Measurements from ENCODE around the gene PKHD1.

The PKHD1 gene

DNA sequence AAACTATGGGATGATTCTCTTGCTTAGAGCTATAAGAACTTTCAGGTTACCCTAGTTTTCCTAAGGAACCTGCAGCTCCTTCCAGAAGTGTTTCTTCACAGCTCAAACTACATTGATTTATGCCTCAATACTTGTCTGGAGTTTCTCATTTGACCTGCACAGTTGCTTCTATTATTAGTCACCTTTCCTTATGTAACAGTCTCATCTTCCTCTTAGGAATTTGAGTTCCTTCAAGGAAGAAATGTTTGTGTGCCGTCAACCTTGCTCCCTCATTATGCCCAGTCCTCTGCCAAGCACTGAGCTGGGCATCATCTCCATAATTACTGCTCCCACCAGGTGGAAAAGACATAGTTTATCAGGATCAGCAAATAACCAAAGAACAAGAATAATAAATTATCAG lies 466.4 kb downstream of the PKHD1 start:
- no peaks in the 10 kb centered on the region for H3K9me3 ChIP-seq (ENCODE audit: control insufficient read depth, insufficient read depth, low read length)
- no peak overlapping the region for H3K9ac ChIP-seq (ENCODE audit: low read depth, low read length)
- no peaks in the 10 kb centered on the region for H3K4me1 ChIP-seq (ENCODE audit: insufficient read depth, low read length)
- H3K36me3 ChIP-seq (ENCODE audit: insufficient read depth, low read length), result no peaks in the 10 kb centered on the region

DNA sequence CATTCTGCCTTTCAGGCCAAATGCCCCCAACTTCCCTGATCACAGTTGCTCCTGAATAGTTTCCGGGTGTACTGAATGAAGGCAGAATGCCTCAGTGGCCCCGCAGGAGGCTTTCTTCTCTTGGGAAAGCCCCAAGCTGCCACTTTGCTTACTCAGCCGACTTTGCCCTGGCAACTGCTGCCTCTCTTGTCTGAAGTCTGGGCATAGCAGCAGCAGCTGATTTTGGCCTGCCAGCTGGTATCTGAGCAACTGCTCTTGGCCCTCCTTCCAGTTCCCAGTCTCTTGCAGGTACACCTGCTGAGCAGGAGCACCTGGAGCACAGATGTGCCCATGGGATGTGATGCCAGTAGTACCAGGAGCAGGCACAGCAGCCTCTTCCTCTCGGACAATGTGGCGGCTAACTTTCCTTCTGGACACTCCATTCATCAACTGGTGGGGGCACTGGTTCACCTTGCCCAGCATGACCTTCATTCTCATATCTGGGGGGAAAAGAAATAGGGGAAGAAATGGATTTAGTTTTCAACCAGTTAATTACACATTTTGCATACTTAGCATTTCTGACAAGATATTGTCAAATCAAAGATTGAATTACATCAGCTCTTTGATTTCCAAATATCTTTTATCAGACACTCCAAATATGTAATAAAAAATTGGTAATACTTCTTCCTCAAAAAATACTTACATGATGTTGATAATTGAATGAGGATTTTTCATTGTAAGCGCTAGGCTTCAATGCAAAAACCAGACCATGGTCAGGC lies 468.2 kb downstream of the PKHD1 start:
- Histone ChIP-seq H3K36me3 (ENCODE audit: insufficient read depth, low read length) (no peaks in the 10 kb centered on the region), H3K4me1 (ENCODE audit: insufficient read depth, low read length) (no peaks in the 10 kb centered on the region), H3K9me3 (ENCODE audit: control insufficient read depth, insufficient read depth, low read length) (no peaks in the 10 kb centered on the region), H3K9ac (ENCODE audit: low read depth, low read length) (no peak overlapping the region)

DNA sequence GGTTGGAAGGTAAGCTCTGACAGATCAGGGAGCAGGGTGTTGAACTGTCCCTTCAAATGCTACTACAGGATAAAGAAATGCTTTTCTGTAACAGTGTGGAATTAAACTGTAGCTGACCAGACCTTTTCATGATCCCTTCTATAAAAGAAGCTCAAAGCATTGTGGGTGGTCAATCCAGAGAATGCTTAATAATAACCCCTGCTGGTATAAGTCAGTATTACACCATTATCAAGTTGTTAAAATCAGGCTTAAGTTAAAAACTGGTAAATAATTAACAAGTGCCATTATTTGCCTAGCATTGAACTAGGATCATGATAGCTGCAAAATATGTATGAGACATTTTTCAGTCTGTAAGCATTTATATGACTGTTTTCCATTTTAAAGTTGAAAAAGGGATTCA lies 468.9 kb downstream of the PKHD1 start:
- no peaks in the 10 kb centered on the region for H3K36me3 ChIP-seq (ENCODE audit: insufficient read depth, low read length)
- no peaks in the 10 kb centered on the region for H3K4me1 ChIP-seq (ENCODE audit: insufficient read depth, low read length)

DNA sequence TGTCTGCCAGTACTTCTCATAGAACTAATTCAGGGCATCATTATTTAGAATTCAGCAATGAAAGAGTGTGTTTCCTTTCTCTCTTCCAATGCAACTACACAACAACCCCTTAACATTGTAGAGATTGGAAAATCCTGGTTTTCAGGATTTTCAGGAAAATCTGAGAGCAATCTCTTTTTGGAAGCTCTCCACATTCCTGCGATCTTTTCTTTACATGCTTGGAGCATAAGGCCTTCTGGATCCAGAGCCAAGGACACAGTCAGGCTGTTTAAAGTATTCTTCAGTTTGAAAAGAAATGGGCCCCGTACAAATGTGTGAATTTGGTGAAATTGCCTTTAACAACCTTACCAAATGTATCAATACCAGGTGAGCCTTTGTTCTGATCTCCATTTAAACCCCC lies 469.7 kb downstream of the PKHD1 start:
- H3K36me3 ChIP-seq (ENCODE audit: insufficient read depth, low read length), result no peaks in the 10 kb centered on the region
- no peaks in the 10 kb centered on the region for H3K9me3 ChIP-seq (ENCODE audit: control insufficient read depth, insufficient read depth, low read length)
- H3K4me1 ChIP-seq (ENCODE audit: insufficient read depth, low read length), result no peaks in the 10 kb centered on the region
- no peak overlapping the region for H3K9ac ChIP-seq (ENCODE audit: low read depth, low read length)

More for the DNA sequence above, 468.9 kb downstream of the PKHD1 start:
- Histone ChIP-seq H3K9me3 (ENCODE audit: control insufficient read depth, insufficient read depth, low read length) (no peaks in the 10 kb centered on the region), H3K9ac (ENCODE audit: low read depth, low read length) (no peak overlapping the region)

DNA sequence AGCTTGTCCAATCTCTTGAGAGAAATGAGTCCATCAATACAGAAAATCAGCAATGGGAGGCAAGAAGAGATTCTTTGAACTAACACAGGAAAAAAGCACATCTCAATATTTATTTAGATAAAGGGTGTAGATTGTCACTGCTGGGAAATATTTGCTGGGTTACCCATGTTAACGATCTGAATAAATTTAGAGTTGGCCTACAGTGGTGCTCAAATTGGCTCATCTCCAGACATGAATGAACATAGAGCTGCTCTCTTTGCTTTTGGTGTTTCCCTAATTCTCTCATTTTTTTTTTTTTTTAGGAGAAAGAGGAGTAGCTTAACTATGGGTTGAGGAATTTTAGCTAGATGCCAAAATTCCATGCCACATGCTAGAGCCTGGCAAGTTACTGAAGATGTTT lies 471.2 kb downstream of the PKHD1 start:
- H3K36me3 ChIP-seq (ENCODE audit: insufficient read depth, low read length), result no peaks in the 10 kb centered on the region
- no peaks in the 10 kb centered on the region for H3K9me3 ChIP-seq (ENCODE audit: control insufficient read depth, insufficient read depth, low read length)
- no peak overlapping the region for H3K9ac ChIP-seq (ENCODE audit: low read depth, low read length)
- H3K4me1 ChIP-seq (ENCODE audit: insufficient read depth, low read length), result no peaks in the 10 kb centered on the region

DNA sequence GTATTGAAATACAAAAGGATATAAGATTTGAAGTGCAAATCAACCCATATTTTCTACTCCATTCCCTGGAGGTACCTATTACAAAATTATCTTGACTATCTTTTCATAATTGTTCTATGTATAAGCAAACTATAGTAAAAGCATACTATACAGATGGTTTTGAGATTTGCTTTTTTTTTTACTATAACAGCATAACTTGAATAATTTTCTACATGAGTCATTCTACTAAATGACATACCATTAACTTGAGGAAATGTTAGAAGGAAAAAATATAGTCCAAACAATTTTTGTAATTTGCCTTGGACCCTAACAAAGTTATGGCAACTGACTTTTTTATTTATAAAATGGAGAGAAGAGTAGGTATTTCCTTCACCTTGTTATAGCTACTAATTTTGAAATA lies 472.7 kb downstream of the PKHD1 start:
- Histone ChIP-seq H3K9ac (ENCODE audit: low read depth, low read length) (no peak overlapping the region), H3K9me3 (ENCODE audit: control insufficient read depth, insufficient read depth, low read length) (no peaks in the 10 kb centered on the region), H3K36me3 (ENCODE audit: insufficient read depth, low read length) (no peaks in the 10 kb centered on the region), H3K4me1 (ENCODE audit: insufficient read depth, low read length) (no peaks in the 10 kb centered on the region)

DNA sequence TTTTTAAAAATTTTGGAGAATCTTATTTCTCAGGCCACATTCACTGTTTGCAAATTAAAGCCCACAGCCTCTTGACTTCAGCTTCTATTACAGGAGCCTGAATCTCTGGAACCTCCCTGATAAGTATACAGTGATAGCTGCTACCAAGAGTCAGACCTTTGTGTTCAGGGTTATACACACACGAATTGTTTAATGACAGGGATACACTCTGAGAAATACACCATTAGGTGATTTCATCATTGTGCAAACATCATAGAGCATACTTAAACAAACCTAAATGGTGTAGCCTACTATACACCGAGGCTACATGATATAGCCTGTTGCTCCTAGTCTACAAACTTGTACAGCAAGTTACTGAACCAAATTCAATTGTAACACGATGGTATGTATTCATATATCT lies 473.9 kb downstream of the PKHD1 start:
- H3K9ac ChIP-seq (ENCODE audit: low read depth, low read length), result no peak overlapping the region
- H3K4me1 ChIP-seq (ENCODE audit: insufficient read depth, low read length), result no peaks in the 10 kb centered on the region
- no peaks in the 10 kb centered on the region for H3K9me3 ChIP-seq (ENCODE audit: control insufficient read depth, insufficient read depth, low read length)
- H3K36me3 ChIP-seq (ENCODE audit: insufficient read depth, low read length), result no peaks in the 10 kb centered on the region

DNA sequence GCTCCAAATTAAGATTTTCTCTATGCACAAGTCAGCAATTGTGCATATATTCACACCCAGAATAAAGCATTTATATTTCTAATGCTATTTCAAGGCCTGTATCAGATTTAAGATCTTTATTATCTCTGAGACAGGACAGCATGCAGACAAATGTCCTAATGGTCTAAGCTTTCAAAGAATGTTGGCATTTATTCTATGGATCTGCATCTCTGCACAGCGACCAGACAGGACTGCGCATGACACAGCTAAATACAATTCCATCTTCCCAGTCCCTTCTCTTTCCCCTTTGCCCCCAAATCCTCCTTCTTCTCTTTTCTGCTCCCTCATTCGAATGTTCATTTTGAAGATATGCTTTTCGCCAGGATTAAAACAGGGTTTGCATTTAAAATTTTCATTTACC lies 478.5 kb downstream of the PKHD1 start:
- H3K4me1 ChIP-seq (ENCODE audit: insufficient read depth, low read length), result no peaks in the 10 kb centered on the region
- no peak overlapping the region for H3K9ac ChIP-seq (ENCODE audit: low read depth, low read length)
- H3K9me3 ChIP-seq (ENCODE audit: control insufficient read depth, insufficient read depth, low read length), result no peaks in the 10 kb centered on the region
- H3K36me3 ChIP-seq (ENCODE audit: insufficient read depth, low read length), result no peaks in the 10 kb centered on the region

DNA sequence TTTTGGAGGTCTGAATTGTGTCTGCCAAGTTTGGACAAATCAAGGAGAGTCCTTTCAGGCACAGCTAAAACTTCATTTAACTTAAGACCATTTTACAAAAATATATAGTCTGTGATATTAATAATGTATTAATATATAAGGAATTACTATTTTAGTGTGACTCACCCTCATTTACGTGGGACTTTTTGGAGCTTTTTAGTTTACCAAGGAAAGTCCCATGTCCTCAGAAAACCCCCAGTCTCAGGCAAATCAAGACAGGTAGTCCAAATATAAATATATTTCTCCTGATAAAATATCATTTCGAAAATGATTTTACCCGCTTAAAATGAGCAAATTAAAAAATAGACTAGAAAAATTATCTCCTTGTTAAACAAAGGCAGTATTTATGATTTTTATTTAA lies 479.0 kb downstream of the PKHD1 start:
- no peaks in the 10 kb centered on the region for H3K4me1 ChIP-seq (ENCODE audit: insufficient read depth, low read length)
- no peak overlapping the region for H3K9ac ChIP-seq (ENCODE audit: low read depth, low read length)
- no peaks in the 10 kb centered on the region for H3K9me3 ChIP-seq (ENCODE audit: control insufficient read depth, insufficient read depth, low read length)
- H3K36me3 ChIP-seq (ENCODE audit: insufficient read depth, low read length), result no peaks in the 10 kb centered on the region

DNA sequence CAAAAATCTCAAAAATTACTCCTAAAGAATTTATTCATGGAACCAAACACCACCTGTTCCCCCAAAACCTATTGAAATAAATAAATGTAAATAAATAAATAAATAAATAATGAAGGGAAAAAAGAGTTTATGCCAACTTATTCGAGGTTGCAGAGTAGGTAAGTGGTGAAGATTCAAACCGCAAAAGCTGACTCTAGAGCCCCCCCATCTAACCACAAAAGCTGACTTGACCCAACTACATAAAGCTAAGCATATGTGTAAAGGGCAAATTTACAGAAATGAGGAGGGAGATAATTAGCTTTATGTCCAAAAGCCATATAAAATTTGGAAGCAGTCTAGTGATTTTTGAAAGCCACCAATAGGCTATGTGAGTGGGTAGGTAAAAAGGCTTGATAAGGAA lies 486.9 kb downstream of the PKHD1 start:
- no peaks in the 10 kb centered on the region for H3K4me1 ChIP-seq (ENCODE audit: insufficient read depth, low read length)
- no peaks in the 10 kb centered on the region for H3K36me3 ChIP-seq (ENCODE audit: insufficient read depth, low read length)
- no peaks in the 10 kb centered on the region for H3K9me3 ChIP-seq (ENCODE audit: control insufficient read depth, insufficient read depth, low read length)
- no peak overlapping the region for H3K9ac ChIP-seq (ENCODE audit: low read depth, low read length)

DNA sequence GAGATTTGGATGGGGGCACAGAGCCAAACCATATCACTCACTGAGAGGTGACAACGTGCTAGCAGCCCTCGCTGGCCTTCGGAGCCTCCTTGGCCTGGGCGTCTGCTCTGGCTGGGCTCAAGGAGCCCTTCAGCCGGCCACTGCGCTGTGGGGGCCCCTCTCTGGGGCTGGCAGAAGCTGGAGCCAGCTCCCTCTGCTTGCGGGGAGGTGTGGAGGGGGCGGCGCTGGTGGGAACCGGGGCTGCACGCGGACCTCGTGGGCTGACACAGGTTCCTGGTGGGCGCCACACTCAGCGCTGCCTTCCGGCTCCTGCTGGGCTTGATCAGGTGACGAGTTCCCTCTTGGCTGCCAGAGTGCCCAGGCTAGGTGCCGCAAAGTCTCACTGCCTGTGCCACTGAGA lies 489.2 kb downstream of the PKHD1 start:
- Histone ChIP-seq H3K9ac (ENCODE audit: low read depth, low read length) (no peak overlapping the region), H3K36me3 (ENCODE audit: insufficient read depth, low read length) (no peaks in the 10 kb centered on the region), H3K9me3 (ENCODE audit: control insufficient read depth, insufficient read depth, low read length) (no peaks in the 10 kb centered on the region), H3K4me1 (ENCODE audit: insufficient read depth, low read length) (no peaks in the 10 kb centered on the region)

DNA sequence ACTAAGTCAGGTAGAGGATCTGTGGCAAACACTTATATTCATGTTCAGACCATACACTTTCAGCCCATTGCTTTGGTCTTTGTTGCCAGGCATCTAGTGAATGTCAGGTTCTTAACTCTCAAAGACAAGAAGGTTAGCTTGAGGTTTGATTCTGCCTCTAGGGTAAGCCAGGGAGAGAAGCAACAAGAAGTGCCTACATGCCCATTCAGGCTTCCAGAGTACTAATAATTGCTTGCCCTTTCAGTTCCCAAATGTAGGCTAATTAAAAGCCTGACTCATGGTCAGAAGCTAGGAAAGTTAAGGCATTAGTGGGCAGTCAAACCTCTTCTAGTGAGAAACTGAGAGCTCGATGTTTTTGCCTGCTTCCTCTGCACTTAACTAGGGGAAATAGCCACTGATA lies 492.4 kb downstream of the PKHD1 start:
- no peaks in the 10 kb centered on the region for H3K36me3 ChIP-seq (ENCODE audit: insufficient read depth, low read length)
- H3K9me3 ChIP-seq (ENCODE audit: control insufficient read depth, insufficient read depth, low read length), result no peaks in the 10 kb centered on the region
- H3K9ac ChIP-seq (ENCODE audit: low read depth, low read length), result no peak overlapping the region
- no peaks in the 10 kb centered on the region for H3K4me1 ChIP-seq (ENCODE audit: insufficient read depth, low read length)

DNA sequence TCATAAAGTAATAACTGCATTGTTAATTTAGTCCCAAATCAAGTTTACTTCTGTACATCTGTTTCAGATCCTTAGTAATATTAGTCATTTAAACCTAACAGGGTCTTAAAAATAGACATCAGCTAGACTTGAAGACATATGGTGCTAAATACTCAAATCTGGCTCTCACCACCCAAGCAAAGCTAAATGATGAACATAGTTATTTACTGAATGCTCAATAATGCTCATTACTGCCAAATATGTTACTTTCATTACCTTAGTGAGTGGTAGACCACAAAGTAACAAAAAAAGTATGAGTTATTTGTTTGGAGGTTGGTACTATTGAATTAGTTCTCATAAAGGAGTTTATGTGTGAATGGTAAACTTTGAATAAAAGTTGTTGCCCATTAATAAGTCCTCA lies 502.1 kb downstream of the PKHD1 start:
- H3K9me3 ChIP-seq (ENCODE audit: control insufficient read depth, insufficient read depth, low read length), result no peaks in the 10 kb centered on the region
- no peak overlapping the region for H3K9ac ChIP-seq (ENCODE audit: low read depth, low read length)
- no peaks in the 10 kb centered on the region for H3K4me1 ChIP-seq (ENCODE audit: insufficient read depth, low read length)
- H3K36me3 ChIP-seq (ENCODE audit: insufficient read depth, low read length), result no peaks in the 10 kb centered on the region

DNA sequence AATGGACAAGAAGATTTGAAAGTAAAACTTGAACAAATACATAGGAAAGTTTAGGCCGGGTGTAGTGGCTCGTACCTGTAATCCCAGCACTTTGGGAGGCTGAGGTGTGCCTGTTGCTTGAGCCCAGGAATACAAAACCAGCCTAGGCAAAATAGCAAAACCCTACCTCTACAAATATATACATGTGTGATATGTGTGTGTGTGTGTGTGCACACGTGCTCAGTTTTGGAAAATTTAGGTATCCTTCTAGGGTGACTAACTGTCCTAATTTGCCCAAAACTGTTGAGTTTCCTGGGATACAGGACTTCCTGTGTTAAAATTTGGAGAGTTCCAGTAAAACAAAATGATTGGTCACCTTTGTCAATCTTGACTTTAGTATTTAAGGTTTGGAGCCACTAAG lies 503.2 kb downstream of the PKHD1 start:
- Histone ChIP-seq H3K9me3 (ENCODE audit: control insufficient read depth, insufficient read depth, low read length) (no peaks in the 10 kb centered on the region), H3K4me1 (ENCODE audit: insufficient read depth, low read length) (no peaks in the 10 kb centered on the region), H3K9ac (ENCODE audit: low read depth, low read length) (no peak overlapping the region), H3K36me3 (ENCODE audit: insufficient read depth, low read length) (no peaks in the 10 kb centered on the region)

DNA sequence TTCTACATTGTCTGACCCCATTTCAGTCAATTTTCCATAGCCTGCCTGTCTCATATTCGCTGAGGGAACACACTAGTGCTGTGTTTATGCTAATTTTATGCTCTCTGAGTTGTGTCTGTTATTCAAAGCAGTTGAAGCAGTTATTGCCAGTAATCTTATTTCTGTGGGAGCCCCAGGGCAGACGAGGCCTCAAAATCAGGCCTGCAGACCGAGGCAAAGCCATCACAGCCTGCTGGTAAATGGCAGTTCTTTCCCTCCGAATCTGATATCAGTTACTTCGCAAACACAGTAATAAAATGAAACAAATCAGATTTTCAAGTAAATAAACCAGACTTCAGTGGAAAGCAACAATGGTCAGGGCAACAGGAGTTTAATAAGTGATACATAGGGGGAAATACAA lies 508.4 kb downstream of the PKHD1 start:
- Histone ChIP-seq H3K9ac (ENCODE audit: low read depth, low read length) (no peak overlapping the region), H3K9me3 (ENCODE audit: control insufficient read depth, insufficient read depth, low read length) (no peaks in the 10 kb centered on the region), H3K4me1 (ENCODE audit: insufficient read depth, low read length) (no peaks in the 10 kb centered on the region), H3K36me3 (ENCODE audit: insufficient read depth, low read length) (no peaks in the 10 kb centered on the region)

DNA sequence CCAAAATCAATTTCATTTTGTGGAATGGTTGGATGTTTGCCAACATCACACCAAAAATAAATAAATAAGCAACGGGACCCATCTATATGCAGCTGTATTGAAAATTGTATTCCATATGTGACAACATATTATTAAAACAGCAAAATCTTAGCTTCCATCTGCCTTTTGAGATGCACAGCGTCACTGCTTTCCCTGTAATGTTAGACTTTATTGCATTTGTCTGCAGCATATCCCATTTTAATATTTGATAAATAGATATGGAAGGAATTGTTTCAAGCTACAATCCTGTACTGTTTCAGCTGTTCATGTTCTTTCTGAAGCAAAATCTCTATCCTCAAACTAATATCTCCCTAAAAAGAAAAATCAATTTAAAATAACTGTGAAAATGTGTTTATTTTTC lies 509.1 kb downstream of the PKHD1 start:
- H3K4me1 ChIP-seq (ENCODE audit: insufficient read depth, low read length), result no peaks in the 10 kb centered on the region
- no peaks in the 10 kb centered on the region for H3K9me3 ChIP-seq (ENCODE audit: control insufficient read depth, insufficient read depth, low read length)
- no peaks in the 10 kb centered on the region for H3K36me3 ChIP-seq (ENCODE audit: insufficient read depth, low read length)
- no peak overlapping the region for H3K9ac ChIP-seq (ENCODE audit: low read depth, low read length)
